ENCODE results near the gene EPG5.

EPG5 gene

DNA sequence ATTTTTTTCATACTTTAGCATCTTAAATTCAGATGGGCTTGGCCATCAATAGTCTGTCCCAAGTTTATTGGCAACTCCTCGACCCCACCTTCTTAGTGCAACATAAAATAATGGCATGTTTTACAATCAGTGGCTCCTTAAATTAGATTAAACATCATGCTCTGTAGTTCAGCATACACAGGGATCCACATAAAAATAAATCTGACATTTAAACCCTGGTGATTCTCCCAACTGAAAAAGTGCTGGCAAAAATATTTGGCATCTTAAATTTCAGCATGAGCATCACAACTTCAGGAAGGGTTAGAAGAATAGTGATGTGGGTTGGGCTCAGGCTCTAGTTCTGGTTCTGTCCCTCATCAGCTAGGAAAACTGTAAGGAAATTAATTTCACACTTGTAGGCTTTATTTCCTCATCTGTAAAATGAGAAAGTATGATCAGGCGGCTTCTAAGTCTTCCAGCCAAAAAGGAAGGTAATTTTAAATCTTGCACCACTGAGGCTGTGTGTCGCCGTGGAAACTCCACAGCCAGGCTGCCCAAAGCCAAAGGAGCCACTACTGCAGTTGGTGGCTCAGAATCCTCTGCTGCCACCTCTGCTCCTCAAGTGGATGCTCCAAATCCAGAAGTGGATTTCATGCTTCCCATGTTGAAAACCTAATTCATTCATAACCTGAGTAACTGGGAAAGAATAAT is 17.6 kb upstream of the EPG5 start:
- TF ChIP-seq, protein P1, sequence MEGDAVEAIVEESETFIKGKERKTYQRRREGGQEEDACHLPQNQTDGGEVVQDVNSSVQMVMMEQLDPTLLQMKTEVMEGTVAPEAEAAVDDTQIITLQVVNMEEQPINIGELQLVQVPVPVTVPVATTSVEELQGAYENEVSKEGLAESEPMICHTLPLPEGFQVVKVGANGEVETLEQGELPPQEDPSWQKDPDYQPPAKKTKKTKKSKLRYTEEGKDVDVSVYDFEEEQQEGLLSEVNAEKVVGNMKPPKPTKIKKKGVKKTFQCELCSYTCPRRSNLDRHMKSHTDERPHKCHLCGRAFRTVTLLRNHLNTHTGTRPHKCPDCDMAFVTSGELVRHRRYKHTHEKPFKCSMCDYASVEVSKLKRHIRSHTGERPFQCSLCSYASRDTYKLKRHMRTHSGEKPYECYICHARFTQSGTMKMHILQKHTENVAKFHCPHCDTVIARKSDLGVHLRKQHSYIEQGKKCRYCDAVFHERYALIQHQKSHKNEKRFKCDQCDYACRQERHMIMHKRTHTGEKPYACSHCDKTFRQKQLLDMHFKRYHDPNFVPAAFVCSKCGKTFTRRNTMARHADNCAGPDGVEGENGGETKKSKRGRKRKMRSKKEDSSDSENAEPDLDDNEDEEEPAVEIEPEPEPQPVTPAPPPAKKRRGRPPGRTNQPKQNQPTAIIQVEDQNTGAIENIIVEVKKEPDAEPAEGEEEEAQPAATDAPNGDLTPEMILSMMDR (IDR thresholded peaks at IDR 0.05; ENCODE audit: insufficient read depth, low read length, poor library complexity, severe bottlenecking): no peak
- H3K27me3 ChIP-seq (replicated peaks; ENCODE audit: control insufficient read depth, insufficient read depth, low read length): no peaks in the 10 kb centered on the region
- DNase-seq (ENCODE audit: extremely low read depth, insufficient read length): no peak
- no peak overlapping the region for H3K4me3 ChIP-seq (replicated peaks; ENCODE audit: low read depth, low read length)
- H3K36me3 ChIP-seq (ENCODE audit: control insufficient read depth, insufficient read depth, low read length): no peaks in the 10 kb centered on the region

DNA sequence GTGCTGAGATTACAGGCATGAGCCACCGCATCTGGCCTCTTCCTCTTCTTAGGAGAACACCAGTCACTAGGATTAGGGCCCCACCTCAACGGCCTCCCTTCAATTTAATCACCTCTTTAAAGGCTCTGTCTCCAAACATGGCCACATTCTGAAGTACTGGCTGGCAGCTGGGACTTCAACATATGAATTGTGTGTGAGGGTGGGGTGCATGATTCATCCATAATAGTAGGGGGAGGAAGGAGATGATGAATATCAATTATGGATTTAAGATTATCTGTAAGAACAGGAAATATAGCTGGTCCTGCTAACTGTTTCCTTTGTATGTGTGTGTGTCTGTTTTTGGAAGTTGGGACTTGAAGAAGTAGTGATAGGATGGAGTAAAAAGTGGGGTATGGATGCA is 14.7 kb upstream of the EPG5 start:
- DNase-seq (ENCODE audit: extremely low read depth, insufficient read length): no peak
- Histone ChIP-seq H3K4me3 (replicated peaks; ENCODE audit: low read depth, low read length) (no peak overlapping the region), H3K27me3 (replicated peaks; ENCODE audit: control insufficient read depth, insufficient read depth, low read length) (no peaks in the 10 kb centered on the region; the same call in 1 of the 2 replicates), H3K36me3 (ENCODE audit: control insufficient read depth, insufficient read depth, low read length) (no peaks in the 10 kb centered on the region)
- TF ChIP-seq, protein P1 (IDR thresholded peaks at IDR 0.05; ENCODE audit: insufficient read depth, low read length, poor library complexity, severe bottlenecking): no peak

DNA sequence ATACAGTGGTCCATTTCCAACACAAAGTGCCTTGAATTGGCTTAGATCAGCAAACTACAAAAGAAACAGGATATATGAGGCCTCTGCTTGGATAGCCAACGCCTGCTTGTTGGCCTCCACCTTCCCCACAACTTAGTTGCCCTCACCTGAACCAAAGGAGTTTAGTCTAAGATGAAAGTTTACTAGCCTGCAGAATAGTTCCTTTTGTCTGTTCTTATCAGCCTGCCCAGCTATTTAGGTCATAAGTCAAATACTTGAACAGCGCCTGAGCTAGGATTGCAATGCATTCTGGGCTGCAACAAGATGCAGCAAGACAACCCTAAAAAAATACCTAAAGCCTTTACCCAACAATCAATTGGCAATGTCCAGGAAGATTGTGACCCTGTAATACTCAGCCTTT is 13.1 kb upstream of the EPG5 start:
- TF ChIP-seq, protein P1 (IDR thresholded peaks at IDR 0.05; ENCODE audit: insufficient read depth, low read length, poor library complexity, severe bottlenecking): no peak
- H3K36me3 ChIP-seq (ENCODE audit: control insufficient read depth, insufficient read depth, low read length): no peaks in the 10 kb centered on the region
- H3K4me3 ChIP-seq (replicated peaks; ENCODE audit: low read depth, low read length): no peak overlapping the region
- DNase-seq (ENCODE audit: extremely low read depth, insufficient read length): no peak
- no peaks in the 10 kb centered on the region; the same call in 1 of the 2 replicates for H3K27me3 ChIP-seq (replicated peaks; ENCODE audit: control insufficient read depth, insufficient read depth, low read length)

- TF ChIP-seq, protein P1 (IDR thresholded peaks at IDR 0.05; ENCODE audit: insufficient read depth, low read length, poor library complexity, severe bottlenecking): no peak
- DNase-seq (ENCODE audit: extremely low read depth, insufficient read length): no peak
- no peaks in the 10 kb centered on the region; the same call in 1 of the 2 replicates for H3K27me3 ChIP-seq (replicated peaks; ENCODE audit: control insufficient read depth, insufficient read depth, low read length)
- H3K36me3 ChIP-seq (ENCODE audit: control insufficient read depth, insufficient read depth, low read length): no peaks in the 10 kb centered on the region
- no peak overlapping the region for H3K4me3 ChIP-seq (replicated peaks; ENCODE audit: low read depth, low read length)
These were observed 11.0 kb upstream of the EPG5 start for GRCh38 chr18:45978084-45978483.

GRCh38 chr18:45976974-45977373 is 9.8 kb upstream of the EPG5 start:
- H3K36me3 ChIP-seq (ENCODE audit: control insufficient read depth, insufficient read depth, low read length): no peaks in the 10 kb centered on the region
- no peaks in the 10 kb centered on the region; the same call in 1 of the 2 replicates for H3K27me3 ChIP-seq (replicated peaks; ENCODE audit: control insufficient read depth, insufficient read depth, low read length)
- TF ChIP-seq, protein P1 (IDR thresholded peaks at IDR 0.05; ENCODE audit: insufficient read depth, low read length, poor library complexity, severe bottlenecking): no peak
- no peak overlapping the region for H3K4me3 ChIP-seq (replicated peaks; ENCODE audit: low read depth, low read length)
- DNase-seq (ENCODE audit: extremely low read depth, insufficient read length): no peak
